Sciatic nerve (tissue), 2 donors: Measurements from ENCODE around the gene PTPRN2. TPM values are rescaled to one million over a fixed set of nuclear protein-coding genes. Genes with fewer than 3 reads are reported as not detected.

ENCODE experiments used
- ATAC-seq: fragments of 200-7000 bp; cut with Tn5 transposase; one replicate; pipeline ENCODE4 v1.9.1; 2020; ENCODE audit warnings: mild to moderate bottlenecking, moderate library complexity
- DNase-seq: peaks from one replicate; pipeline ENCODE4 v3.0.0-alpha.2; 2020; ENCODE audit warnings: low spot score
- intact Hi-C: fragments of 100-400 bp; cut with DNase I; formaldehyde crosslinking; loops from one replicate; pipeline ENCODE4 v1.14.2; 2022
- total RNA-seq: library from RNA; stranded (reverse); fragmentation: NEBNext Ultra II Directional; extraction: Animal tissue kit (Norgen Biotek cat#: 25700); gene quantifications from one replicate; pipeline ENCODE4 v1.2.1, GENCODE V29; 2021
- donor health status: DM: no; HTN: no; CAD: no.
- donor health status: DM: no; HTN: no; CAD: no.

PTPRN2 gene
- total RNA-seq, 1 donor from 2014 or later, result 12.7 TPM

DNA sequence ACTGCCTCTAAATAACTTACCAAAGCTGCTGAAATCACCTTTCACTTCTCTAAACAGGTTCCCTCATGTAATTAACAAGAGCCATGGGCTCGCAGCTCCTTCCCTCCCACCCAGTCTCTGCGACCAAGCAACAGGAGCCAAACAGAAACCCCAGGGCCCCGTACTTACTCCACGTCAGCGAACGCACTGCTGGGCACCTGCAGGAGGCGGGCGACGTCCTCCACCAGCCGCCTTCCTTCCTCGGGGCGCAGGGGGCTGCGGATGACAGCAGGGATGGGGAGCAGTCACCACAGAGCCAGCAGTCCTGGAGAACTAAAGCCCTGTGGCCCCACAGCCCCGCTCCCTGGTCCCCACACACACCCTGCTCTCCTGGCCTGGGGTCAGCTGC lies 477.0 kb downstream of the PTPRN2 start:
- DNase-seq (no peak), ATAC-seq (no peak)
- intact Hi-C loops, result no loop called here

DNA sequence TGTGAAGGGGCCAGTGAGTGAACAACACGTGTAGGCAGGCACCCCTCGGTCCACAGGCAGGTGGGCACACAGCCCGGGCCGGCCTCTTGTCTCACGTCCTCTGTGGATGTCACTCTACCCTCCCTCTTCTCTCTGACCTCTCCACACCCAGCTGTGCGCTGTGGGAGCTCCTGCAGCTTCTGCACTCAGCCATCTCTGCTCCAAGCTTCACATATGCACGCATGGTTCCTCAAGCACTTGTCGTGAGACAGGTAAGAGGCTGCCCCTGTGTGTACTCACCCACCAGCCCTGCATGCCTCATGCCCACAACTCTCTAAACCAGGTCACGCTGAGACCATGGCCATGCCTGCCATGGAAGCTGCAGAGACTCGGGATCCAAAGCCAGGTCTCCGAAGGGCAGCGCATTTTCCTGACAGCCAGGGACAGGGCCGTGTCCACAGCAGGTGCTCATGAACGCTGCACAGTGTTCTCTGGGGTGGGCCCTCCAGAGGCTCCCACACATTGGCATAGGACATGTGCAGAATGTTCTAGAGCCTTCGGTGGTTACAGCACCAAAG lies 477.5 kb downstream of the PTPRN2 start:
- intact Hi-C loops, result no loop called here
- ATAC-seq, result no peak
- DNase-seq, result no peak

DNA sequence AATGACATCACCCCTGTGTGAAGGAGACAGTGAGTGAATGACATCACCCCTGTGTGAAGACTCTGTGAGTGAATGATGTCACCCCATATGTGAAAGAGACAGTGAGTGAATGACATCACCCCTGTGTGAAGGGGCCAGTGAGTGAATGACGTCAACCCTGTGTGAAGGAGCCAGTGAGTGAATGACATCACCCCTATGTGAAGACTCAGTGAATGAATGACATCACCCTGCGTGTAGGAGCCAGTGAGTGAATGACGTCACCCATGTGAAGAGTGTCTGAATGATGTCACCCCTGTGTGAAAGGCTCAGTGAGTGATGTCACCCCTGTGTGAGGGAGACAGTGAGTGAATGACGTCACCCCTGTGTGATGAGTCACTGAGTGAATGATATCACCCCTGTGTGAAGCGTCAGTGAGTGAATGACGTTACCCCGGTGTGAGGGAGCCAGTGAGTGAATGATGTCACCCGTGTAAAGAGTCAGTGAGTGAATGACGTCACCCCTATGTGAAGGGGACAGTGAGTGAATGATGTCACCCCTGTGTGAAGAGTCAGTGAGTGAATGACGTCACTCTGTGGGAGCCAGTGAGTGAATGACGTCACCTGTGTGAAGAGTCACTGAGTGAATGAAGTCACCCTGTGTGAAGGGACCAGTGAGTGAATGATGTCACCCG lies 478.1 kb downstream of the PTPRN2 start:
- intact Hi-C loops, result no loop called here
- ATAC-seq (no peak), DNase-seq (no peak)

DNA sequence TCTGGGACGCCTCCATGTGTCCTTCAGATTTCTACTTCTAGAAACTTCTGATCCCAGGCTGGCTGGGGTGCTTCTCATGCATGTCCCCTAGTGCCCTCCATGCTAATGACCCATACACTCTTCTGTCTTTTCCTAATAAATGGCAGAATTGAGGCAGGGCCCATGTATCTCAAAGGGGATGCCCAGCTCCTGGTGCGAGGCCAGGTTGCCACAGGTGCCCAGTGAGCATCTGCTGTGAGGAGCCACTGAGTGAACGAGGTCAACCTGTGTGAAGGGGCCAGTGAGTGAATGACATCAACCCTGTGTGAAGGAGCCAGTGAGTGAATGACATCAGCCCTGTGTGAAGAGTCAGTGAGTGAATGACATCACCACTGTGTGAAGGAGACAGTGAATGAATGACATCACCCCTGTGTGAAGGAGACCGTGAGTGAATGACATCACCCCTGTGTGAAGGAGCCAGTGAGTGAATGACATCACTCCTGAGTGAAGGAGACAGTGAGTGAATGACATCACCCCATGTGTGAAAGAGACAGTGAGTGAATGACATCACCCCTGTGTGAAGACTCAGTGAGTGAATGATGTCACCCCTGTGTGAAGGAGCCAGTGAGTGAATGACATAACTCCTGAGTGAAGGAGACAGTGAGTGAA lies 478.9 kb downstream of the PTPRN2 start:
- intact Hi-C loops, result no loop called here
- DNase-seq (no peak), ATAC-seq (no peak)

DNA sequence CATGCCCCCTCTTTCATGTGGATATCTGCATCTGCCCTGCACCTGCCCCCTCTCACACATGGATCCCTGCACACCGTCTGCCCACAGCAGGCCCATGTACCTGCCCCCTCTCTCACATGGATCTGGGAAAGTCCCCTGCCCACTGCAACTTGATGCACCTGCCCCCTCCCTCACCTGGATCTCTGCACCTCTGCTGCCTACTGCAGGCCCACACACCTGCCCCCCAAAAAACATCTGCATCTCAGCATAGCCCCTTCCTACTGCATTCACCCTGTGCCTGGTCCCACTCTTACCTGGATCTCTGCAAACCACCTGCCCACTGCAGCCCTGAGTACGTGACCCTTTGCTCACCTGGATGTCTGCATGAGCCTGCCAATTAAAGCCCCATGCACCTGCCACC lies 479.8 kb downstream of the PTPRN2 start:
- no peak for DNase-seq
- intact Hi-C loops, result no loop called here
- ATAC-seq, result no peak

DNA sequence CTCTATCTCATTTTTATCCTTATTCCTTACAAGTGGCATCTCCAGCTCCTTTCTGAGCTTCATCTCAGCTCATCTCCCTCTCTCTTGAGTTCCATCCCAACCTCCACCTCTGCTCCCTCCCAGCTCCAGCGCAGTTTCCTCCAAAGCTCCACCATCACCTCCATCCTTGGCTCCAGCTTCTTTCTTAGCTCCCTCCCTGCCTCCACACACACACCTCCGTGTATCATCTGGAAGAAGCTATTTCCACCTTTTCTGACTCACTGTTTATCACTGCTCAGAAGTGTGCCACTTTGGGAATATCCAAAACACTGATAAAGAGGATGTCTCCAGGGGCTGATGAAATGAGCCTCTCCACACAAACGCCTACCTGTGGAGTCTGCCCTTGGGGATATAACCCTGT lies 481.4 kb downstream of the PTPRN2 start:
- no peak for DNase-seq
- intact Hi-C loops, result no loop called here
- ATAC-seq, result no peak

DNA sequence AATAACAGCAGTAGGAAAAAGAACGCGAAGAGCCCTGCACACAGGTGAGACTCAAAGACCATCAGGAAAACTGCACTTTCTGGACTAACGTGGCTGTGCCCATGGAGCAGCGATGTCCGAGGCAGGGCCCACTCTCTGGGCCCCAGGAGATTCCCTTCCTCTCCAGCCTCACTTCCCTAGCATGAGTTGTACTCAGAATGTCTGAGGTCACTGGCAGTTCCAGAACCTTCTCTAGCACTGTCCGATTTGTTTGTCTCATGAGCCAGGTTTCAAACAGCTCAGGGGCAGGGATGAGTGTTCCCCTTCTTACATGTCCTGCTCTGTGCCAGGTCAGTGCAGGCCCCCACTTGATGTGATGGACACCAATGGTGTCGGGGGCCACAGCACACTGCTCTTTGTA lies 484.2 kb downstream of the PTPRN2 start:
- ATAC-seq, result no peak
- intact Hi-C loops, result no loop called here
- no peak for DNase-seq

DNA sequence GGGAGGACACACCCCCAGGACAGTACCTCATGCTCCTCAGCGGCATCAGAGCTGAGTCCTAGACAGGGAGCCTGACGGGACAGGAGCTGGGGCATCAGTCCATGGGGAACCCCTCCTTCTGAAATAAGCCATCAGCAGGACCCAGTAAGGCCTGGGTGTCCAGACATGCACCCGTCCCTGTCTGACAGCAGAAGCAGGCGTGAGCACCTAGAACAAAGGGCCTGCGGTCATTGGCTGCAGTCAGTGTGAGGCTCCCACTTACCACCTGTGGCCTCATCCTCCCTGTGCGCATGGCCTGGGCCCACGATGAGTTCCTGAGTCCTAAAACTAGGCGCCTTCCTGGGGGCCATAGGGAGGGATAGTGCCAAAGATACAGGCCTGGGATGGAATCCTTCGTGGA lies 484.7 kb downstream of the PTPRN2 start:
- intact Hi-C loops, result no loop called here
- ATAC-seq, result no peak
- peak; percentile 18 for DNase-seq

DNA sequence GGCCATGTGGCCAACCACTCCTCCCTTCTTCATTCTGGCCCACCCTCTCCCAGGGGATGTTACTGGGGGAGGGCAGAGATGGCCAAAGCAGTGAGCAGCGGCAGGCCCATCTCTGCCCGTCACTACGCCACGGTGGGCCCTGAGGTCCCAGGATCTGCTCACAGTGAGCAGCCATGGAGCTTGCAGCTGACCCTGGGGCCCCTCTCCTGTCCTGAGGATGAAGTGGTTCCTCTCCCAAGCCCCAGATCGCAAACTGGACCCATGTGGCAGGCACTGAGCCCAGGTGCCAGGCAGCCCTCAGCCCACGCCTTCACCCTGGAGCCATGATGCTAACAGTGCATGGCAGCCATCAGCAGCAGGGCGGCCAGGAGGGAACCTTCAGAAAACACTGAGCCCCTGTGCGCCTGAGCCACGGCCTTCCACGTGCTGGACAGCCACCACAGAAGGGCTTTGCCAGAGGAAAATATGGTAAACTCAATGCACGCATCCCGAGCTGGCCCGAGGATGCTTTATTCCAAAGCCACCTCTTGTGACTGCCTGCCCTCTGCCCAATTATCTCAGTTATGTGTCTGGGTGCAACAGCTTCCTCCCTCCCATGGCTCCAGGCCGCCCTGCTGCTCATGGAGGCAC lies 485.7 kb downstream of the PTPRN2 start:
- ATAC-seq (no peak), DNase-seq (no peak)
- intact Hi-C loops, result no loop called here

DNA sequence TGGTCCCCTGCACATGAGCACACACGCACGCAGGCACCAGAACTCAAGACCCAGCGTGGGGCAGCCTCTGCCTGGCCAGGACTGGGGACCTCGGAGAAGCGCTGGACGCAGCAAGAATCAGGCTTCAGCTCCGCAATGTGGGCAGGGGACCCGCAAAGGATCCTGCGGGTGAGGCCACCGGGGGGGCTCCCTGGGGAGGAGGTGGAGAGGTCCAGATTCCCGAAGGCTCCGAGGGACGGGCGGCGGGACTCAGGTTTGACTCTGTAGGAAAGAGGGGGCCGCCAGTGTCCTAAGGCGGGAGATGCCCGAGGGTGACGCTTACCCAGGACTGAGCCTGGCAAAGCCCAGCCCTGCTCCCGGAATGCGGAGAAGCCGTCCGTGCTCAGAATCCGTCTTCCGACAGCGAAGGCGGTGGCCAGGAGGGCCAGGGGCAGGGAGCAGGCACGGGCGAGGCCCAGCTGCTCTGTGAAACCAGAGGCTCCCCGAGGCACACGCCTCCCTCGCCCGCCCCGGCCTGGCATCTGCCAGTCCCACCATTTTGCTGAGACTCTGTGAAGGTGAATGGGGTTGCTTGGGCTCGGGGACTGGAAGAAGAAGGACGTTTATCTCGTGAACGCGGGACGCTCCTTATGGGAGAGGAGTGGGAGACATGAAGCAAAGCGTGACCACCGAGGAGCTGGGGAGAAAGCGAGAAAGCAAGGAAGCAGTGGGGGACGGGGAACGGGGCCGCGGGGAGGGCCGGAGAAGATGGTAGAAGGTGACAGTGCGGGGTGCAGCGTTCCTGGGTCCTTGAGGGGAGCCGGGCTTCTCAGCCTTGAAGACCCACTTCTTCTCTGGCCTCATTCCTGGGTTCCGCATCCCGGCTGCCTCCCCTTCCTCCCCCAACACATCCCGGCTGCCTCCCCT lies 489.2 kb downstream of the PTPRN2 start:
- DNase-seq (no peak), ATAC-seq (no peak)
- intact Hi-C loops, result no loop called here

DNA sequence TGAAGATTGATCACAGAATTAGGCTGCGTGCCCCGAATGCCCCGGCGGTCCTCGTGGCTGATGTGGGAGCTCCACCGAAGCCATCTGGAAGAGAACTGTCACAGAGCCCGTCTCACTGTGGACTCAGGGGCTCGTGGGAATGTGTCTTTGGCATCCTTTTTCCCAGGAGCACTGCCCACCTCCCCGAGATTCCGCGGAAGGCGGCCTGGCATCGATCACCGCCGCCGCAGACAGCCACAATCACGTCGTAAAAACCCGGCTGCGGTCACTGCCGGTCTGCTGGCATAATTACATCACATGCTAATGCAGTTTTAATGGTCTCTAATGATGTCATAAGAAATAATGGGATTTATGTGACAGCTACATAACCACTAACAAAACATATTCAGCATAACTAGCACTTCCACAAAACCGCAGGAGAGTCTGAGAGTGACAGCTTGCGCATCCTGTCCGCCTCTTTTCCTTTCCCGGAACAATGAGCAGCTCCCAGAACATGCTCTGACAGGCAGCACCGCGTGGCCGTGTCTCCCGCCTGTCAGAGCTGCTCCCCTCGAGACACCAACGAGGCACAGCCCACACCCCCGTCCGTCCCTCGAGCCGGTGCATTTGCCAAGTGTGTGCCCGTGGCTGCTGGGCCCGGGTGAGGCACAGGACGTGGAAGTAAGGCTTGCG lies 490.0 kb downstream of the PTPRN2 start:
- no peak for ATAC-seq
- DNase-seq, result no peak
- intact Hi-C loops, result no loop called here

DNA sequence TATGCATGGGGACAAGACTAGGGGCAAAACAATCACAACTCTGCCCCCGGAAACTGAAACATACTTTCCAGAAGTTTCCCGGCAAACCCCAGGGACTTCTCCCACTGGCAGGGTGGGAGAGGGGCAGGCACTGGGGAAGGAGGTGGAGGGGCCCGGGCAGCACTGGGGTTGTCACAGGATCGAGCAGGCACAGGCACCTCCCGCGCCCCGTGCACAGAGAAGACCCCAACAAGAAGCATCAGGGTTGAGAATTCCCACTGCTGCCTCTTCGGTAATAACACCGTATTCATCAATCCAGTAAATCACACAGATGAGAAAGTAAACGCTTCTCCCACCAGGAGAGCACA lies 490.5 kb downstream of the PTPRN2 start:
- DNase-seq (no peak), ATAC-seq (no peak)
- intact Hi-C loops, result no loop called here

DNA sequence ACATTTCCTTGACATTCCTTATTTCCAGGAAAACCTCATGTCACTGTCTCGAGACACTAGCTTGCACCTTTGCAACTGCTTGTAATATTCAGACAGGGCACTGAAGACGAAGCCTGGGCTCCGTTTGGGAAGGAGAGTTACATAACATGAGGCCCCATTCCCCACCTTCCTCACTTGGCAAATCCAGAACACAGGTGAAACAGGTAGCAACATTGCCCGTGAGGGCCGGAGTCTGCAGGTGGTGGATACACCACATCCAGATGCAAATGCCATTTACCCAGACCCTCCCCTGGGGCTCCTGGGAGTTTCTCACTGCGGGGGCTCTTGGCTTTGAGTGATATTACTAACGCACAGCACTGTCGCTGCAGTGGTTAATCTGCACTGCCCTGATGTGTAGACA lies 491.0 kb downstream of the PTPRN2 start:
- DNase-seq (no peak), ATAC-seq (no peak)
- intact Hi-C loops, result no loop called here

DNA sequence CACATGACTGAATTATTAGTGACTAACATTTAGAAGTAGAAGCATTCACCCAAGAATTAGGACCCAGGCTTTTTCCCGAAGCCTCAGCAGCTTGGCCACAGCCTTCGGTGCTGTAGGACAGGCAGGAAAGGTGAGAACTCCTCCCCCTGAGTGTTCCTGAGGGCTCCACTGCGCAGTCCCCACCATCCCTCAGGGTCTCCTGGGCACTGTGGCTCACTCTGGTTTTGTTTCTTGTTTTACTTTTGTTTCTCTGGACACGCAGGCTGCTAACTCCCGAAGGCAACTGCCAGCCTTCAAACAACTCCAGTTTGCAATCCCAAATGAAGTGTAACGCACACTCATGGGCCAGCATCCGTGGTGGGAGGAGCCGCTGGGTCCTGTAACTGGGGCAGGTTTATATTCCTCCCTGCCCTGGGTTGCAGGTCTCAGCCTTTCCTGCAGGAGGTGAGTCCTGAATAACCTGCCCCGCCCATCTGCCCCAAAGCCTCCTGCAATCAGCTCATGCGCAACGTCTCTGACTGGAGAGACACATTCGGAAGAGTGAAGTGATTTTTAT lies 492.9 kb downstream of the PTPRN2 start:
- intact Hi-C loops, result no loop called here
- peak; percentile 39 for DNase-seq
- no peak for ATAC-seq

DNA sequence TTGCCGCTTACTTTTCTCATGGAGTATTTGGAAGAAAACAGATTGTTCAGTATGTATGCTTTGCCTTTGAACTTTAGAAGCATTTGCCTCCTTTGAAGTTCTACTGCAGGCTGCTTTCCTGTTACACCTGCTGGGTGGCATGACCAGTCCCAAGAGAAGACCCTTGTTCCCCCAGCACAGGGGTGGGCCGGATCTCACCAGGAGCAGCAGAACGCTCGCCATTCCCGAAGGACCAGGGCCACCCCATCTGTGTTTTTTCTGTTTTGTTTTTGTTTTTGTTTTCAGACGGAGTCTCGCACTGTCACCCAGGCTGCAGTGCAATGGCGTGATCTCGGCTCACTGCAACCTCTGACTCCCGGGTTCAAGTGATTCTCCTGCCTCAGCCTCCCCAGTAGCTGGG lies 493.6 kb downstream of the PTPRN2 start:
- intact Hi-C loops, result no loop called here
- ATAC-seq (no peak), DNase-seq (peak; percentile 28)

DNA sequence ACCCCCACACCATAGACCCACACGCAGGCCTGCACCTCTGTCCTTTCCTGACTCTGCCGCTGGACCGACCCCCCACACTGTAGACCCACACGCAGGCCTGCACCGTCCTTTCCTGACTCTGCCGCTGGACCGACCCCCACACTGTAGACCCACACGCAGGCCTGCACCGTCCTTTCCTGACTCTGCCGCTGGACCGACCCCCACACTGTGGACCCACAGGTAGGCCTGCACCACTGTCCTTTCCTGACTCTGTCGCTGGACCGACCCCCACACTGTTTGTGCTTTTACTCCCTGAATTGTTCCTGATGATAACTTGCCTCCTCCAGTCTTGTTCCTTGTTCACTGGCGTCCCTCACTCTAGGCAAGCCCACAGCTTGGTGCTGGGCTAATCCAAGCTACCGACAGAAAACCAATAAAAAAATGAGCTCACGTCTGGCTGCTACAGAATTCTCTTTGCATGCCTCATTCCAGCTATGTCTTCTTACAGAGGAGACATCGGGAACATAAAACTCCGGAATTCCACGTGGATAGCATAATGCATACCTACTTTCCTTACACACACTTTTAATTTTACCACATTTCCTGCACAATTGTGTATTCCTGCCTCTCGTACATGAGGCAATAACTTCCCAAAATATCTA lies 494.3 kb downstream of the PTPRN2 start:
- DNase-seq (peak; percentile 14), ATAC-seq (no peak)
- intact Hi-C loops, result no loop called here

DNA sequence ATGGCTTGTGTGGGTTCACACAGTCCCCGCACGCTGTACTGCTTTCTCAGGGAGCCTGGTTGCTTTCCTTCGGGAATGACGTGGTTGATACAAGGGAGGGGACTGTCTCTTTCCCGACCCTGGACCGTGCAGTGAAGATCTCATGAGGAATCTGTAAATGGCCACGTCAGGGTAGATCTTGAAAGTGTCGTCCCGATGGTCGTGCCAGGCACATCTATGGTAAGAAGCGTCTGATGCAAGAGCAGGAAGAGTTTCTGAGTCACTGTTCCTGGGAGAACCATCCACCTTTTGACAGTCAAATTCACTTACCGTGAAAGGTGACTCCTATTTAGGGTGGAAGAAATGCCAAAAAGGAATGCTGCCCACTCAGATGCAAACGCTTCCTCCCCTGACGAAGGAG lies 500.4 kb downstream of the PTPRN2 start:
- DNase-seq (peak; percentile 36), ATAC-seq (no peak)
- intact Hi-C loops, result no loop called here
